RWPE2 (cell line): ENCODE results near the gene BDH1.

Source experiments
- ATAC-seq: fragments of 200-7000 bp; cut with Tn5 transposase; 3 replicates; pipeline ENCODE4 v1.9.1; 2021; ENCODE audit warnings: low read depth
- DNase-seq: peaks from one replicate; pipeline ENCODE4 v3.0.0-alpha.2; 2020; ENCODE audit warnings: low spot score
- H3K27ac ChIP-seq: fragments of 450-650 bp; 2 replicates; pipeline ENCODE4 v1.5.1; 2017; ENCODE audit warnings: mild to moderate bottlenecking; ENCODE audit not compliant: poor library complexity, severe bottlenecking
- H3K27me3 ChIP-seq: fragments of 250-450 bp; sonication (Bioruptor Pico); 2 replicates; pipeline ENCODE4 v1.5.1; 2021; ENCODE audit warnings: mild to moderate bottlenecking, moderate library complexity; ENCODE audit not compliant: insufficient read depth, poor library complexity, severe bottlenecking
- H3K36me3 ChIP-seq: fragments of 250-450 bp; sonication (Bioruptor Pico); 2 replicates; pipeline ENCODE4 v1.5.1; 2020; ENCODE audit warnings: low read depth, mild to moderate bottlenecking, moderate library complexity
- H3K4me1 ChIP-seq: fragments of 250-450 bp; sonication (Bioruptor Pico); 2 replicates; pipeline ENCODE4 v1.5.1; 2021; ENCODE audit warnings: mild to moderate bottlenecking, moderate library complexity; ENCODE audit not compliant: insufficient read depth, poor library complexity, severe bottlenecking
- H3K4me3 ChIP-seq: fragments of 250-450 bp; sonication (Bioruptor Pico); 2 replicates; pipeline ENCODE4 v1.5.1; 2021; ENCODE audit warnings: mild to moderate bottlenecking, moderate library complexity; ENCODE audit not compliant: severe bottlenecking
- H3K9me3 ChIP-seq: fragments of 250-450 bp; sonication (Bioruptor Pico); 2 replicates; pipeline ENCODE4 v1.5.1; 2021; ENCODE audit warnings: mild to moderate bottlenecking, moderate library complexity; ENCODE audit not compliant: severe bottlenecking
- CTCF ChIP-seq: fragments of 450-650 bp; IDR thresholded peaks from one replicate; pipeline ENCODE4 v1.5.1; 2017; ENCODE audit warnings: mild to moderate bottlenecking, moderate library complexity; ENCODE audit not compliant: poor library complexity, severe bottlenecking

The BDH1 gene

GRCh38 chr3:197507541-197507940, 48.2 kb downstream of the BDH1 start:
- Histone ChIP-seq H3K9me3 (no peaks in the 10 kb centered on the region), H3K27ac (no peak overlapping the region), H3K36me3 (no peaks in the 10 kb centered on the region), H3K4me3 (no peak overlapping the region), H3K4me1 (no peaks in the 10 kb centered on the region), H3K27me3 (no peaks in the 10 kb centered on the region)
- TF ChIP-seq CTCF: no peak
- ATAC-seq: no peak
- DNase-seq: no peak

- no peak for DNase-seq
- no peaks in the 10 kb centered on the region for H3K4me1 ChIP-seq
Measured at GRCh38 chr3:197507081-197507480, 48.7 kb downstream of the BDH1 start.

DNA sequence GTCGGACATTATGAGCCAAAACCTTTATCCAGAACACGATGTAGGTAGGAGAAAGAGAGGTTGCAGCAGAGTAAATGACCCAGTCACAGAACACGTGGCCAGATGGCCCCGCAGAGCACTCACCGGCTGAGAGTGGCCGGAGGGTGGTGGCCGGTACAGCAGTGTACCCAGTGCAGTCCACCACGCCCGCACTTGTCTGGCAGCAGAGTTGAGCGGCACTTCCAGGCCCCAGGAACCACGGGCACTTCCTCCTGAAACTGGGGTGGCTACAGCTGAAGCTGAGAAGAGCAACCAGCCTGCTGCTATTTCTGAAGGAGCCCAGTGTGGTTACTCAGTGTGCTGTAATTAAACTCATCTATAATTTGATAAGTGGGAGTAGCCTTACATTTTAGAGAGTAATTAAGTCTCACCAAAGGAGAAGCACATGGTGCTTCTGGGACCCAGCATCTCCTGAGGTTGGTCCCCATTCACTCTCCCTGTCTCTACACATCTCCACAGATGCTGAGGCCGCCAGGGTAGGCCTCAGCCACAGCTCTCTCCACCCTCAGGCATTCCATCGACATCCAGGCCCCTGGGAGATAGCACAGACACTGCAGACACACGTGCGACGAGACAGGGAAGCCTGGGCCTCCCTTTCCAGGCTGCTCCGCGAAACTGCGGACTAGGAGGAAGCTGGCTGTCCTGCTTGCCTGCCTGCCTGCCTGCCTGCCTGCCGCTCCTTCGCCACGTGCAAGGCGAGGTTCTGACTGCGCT, 49.8 kb downstream of the BDH1 start:
- H3K27me3 ChIP-seq: no peaks in the 10 kb centered on the region
- DNase-seq (no peak), ATAC-seq (no peak)
- TF ChIP-seq CTCF: no peak
- no peak overlapping the region for H3K27ac ChIP-seq
- no peaks in the 10 kb centered on the region for H3K36me3 ChIP-seq
- no peak overlapping the region for H3K4me3 ChIP-seq
- H3K9me3 ChIP-seq: no peaks in the 10 kb centered on the region
- H3K4me1 ChIP-seq: no peaks in the 10 kb centered on the region

More at GRCh38 chr3:197507081-197507480, 48.7 kb downstream of the BDH1 start:
- no peak overlapping the region for H3K27ac ChIP-seq
- no peaks in the 10 kb centered on the region for H3K9me3 ChIP-seq
- H3K36me3 ChIP-seq: no peaks in the 10 kb centered on the region
- no peak for ATAC-seq
- no peak overlapping the region for H3K4me3 ChIP-seq
- TF ChIP-seq CTCF: no peak
- H3K27me3 ChIP-seq: no peaks in the 10 kb centered on the region

DNA sequence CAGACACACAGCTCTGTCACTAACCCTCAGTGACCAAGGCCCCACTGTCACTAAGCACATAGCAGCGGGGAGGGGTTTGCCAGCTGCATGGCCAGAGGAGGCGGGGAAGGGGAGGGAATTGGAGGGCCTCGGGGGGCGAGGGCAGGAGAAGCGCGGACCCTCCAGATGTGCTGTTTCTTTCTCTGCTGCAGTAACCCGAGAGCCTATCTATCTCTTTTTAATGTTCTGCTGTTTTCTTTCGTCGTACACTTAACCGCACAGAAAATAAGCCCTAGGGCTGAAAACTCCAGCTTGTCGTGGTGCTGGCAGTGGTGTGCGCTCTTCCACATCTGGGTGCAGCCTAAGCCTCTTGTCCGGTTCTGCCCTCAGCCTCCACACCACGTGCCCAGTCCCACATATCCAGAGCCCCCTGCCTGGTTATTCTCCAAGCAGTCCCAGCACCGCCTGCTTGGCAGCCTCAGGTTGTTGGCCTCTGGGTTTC, 51.1 kb downstream of the BDH1 start:
- Histone ChIP-seq H3K4me3 (no peak overlapping the region), H3K4me1 (peaks cover 3% of the 10 kb centered on the region), H3K27ac (no peak overlapping the region), H3K9me3 (no peaks in the 10 kb centered on the region), H3K36me3 (no peaks in the 10 kb centered on the region), H3K27me3 (no peaks in the 10 kb centered on the region)
- no peak for TF ChIP-seq CTCF
- DNase-seq: no peak
- no peak for ATAC-seq

DNA sequence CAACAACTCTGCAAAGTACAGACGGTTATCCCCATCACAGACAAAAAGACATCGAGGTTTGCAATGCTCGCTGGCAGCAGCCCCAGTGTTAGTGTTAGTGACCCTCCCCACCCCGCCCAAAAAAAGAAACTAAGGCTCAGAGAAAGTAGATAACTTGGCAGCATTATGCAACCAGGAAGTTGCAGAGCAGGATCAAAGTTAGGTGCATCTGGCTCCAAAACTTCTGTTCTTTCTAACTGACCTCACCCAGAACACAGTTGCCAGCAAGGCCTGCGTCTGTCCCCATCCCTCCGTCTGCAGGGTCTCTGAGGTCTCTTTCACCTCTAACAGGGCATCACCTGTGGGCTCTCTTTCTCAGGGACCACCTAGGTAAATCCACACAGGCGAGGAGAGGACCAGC, 51.5 kb downstream of the BDH1 start:
- ATAC-seq: no peak
- H3K36me3 ChIP-seq: no peaks in the 10 kb centered on the region
- H3K4me3 ChIP-seq: no peak overlapping the region
- DNase-seq: no peak
- no peaks in the 10 kb centered on the region for H3K27me3 ChIP-seq
- no peak overlapping the region for H3K27ac ChIP-seq
- H3K9me3 ChIP-seq: no peaks in the 10 kb centered on the region
- H3K4me1 ChIP-seq: peaks cover 7% of the 10 kb centered on the region
- no peak for TF ChIP-seq CTCF
